Nephron (organoid): ENCODE measurements around the gene HSPA5.
"Not testable (repeated sequence)": the region's sequence is repeated elsewhere in the genome, so short reads cannot be mapped to it uniquely, and the experiment has no call there.

Experiments used
- H3K27ac Mint-ChIP-seq, 3 experiments: 2 replicates each; pipeline ENCODE4 v1.8.0; 2020; ENCODE audit warnings: mixed read lengths in 3 of 3, mild to moderate bottlenecking in 2 of 3, moderate library complexity in 1 of 3
- H3K27me3 Mint-ChIP-seq: 2 replicates; pipeline ENCODE4 v1.8.0; 2021; ENCODE audit warnings: low read depth, mild to moderate bottlenecking, moderate library complexity, mixed read lengths
- H3K36me3 Mint-ChIP-seq: 2 replicates; pipeline ENCODE4 v1.8.0; 2020; ENCODE audit warnings: low read depth, mixed read lengths
- H3K4me1 Mint-ChIP-seq: 2 replicates; pipeline ENCODE4 v1.8.0; 2020; ENCODE audit warnings: mixed read lengths
- H3K4me3 Mint-ChIP-seq, 3 experiments: 2 replicates each; pipeline ENCODE4 v1.8.0; 2020; ENCODE audit warnings: mild to moderate bottlenecking in 3 of 3, mixed read lengths in 3 of 3, moderate library complexity in 2 of 3
- H3K9me3 Mint-ChIP-seq: 2 replicates; pipeline ENCODE4 v1.8.0; 2020; ENCODE audit warnings: mixed read lengths
- CTCF ChIP-seq, 3 experiments: fragments of 200-600 bp; sonication (generic); IDR thresholded peaks; one replicate each; pipeline ENCODE4 v1.5.0; 2021; ENCODE audit warnings: antibody characterized with exemption in 3 of 3; ENCODE audit not compliant: unreplicated experiment in 3 of 3

The HSPA5 gene

GRCh38 chr9:125233678-125234077, 7.5 kb downstream of the HSPA5 start:
- no peaks in the 10 kb centered on the region for H3K27me3 Mint-ChIP-seq
- no peak for TF ChIP-seq CTCF (IDR thresholded peaks at IDR 0.05; ENCODE audit: unreplicated experiment in 3 of 3)
- H3K4me1 Mint-ChIP-seq, result peaks cover 34% of the 10 kb centered on the region
- no peak overlapping the region for H3K4me3 Mint-ChIP-seq
- no peaks in the 10 kb centered on the region for H3K9me3 Mint-ChIP-seq
- peak overlapping the region in 1 of 3 experiments; percentile 22 for H3K27ac Mint-ChIP-seq
- H3K36me3 Mint-ChIP-seq, result peaks cover 64% of the 10 kb centered on the region

GRCh38 chr9:125227761-125228160, 13.4 kb downstream of the HSPA5 start:
- H3K27ac Mint-ChIP-seq, result no peak overlapping the region
- TF ChIP-seq CTCF (IDR thresholded peaks at IDR 0.05; ENCODE audit: unreplicated experiment in 3 of 3), result no peak
- H3K36me3 Mint-ChIP-seq, result peaks cover 25% of the 10 kb centered on the region
- H3K4me3 Mint-ChIP-seq, result no peak overlapping the region
- H3K9me3 Mint-ChIP-seq, result no peaks in the 10 kb centered on the region
- no peaks in the 10 kb centered on the region for H3K4me1 Mint-ChIP-seq
- H3K27me3 Mint-ChIP-seq, result no peaks in the 10 kb centered on the region

- H3K4me3 Mint-ChIP-seq, H3K9me3 Mint-ChIP-seq, H3K27ac Mint-ChIP-seq, H3K4me1 Mint-ChIP-seq, H3K27me3 Mint-ChIP-seq: not testable (repeated sequence)
- H3K36me3 Mint-ChIP-seq, result peaks cover 27% of the 10 kb centered on the region
Measured at GRCh38 chr9:125224858-125225257, 16.3 kb downstream of the HSPA5 start.

GRCh38 chr9:125218621-125219020, 22.5 kb downstream of the HSPA5 start:
- H3K4me1 Mint-ChIP-seq, result no peaks in the 10 kb centered on the region
- TF ChIP-seq CTCF (IDR thresholded peaks at IDR 0.05; ENCODE audit: unreplicated experiment in 3 of 3), result no peak

GRCh38 chr9:125214186-125214585, 27.0 kb downstream of the HSPA5 start:
- no peaks in the 10 kb centered on the region for H3K27me3 Mint-ChIP-seq
- peaks cover 46% of the 10 kb centered on the region for H3K36me3 Mint-ChIP-seq
- TF ChIP-seq CTCF (IDR thresholded peaks at IDR 0.05; ENCODE audit: unreplicated experiment in 3 of 3), result no peak
- H3K27ac Mint-ChIP-seq, result no peak overlapping the region
- H3K4me1 Mint-ChIP-seq, result no peaks in the 10 kb centered on the region
- no peak overlapping the region for H3K4me3 Mint-ChIP-seq
- H3K9me3 Mint-ChIP-seq, result no peaks in the 10 kb centered on the region

More at GRCh38 chr9:125218621-125219020, 22.5 kb downstream of the HSPA5 start:
- Mint-ChIP-seq H3K4me3 (no peak overlapping the region), H3K9me3 (no peaks in the 10 kb centered on the region), H3K36me3 (peaks cover 39% of the 10 kb centered on the region), H3K27me3 (no peaks in the 10 kb centered on the region), H3K27ac (no peak overlapping the region)

GRCh38 chr9:125204477-125204876, 36.7 kb downstream of the HSPA5 start:
- H3K4me1 Mint-ChIP-seq, result peaks cover 9% of the 10 kb centered on the region
- H3K27ac Mint-ChIP-seq, result no peak overlapping the region
- no peak for TF ChIP-seq CTCF (IDR thresholded peaks at IDR 0.05; ENCODE audit: unreplicated experiment in 3 of 3)
- no peaks in the 10 kb centered on the region for H3K27me3 Mint-ChIP-seq
- peak overlapping the region; percentile 11 to 37 (median 11) for H3K4me3 Mint-ChIP-seq
- peaks cover 45% of the 10 kb centered on the region for H3K36me3 Mint-ChIP-seq
- H3K9me3 Mint-ChIP-seq, result no peaks in the 10 kb centered on the region
